ENCODE results near the gene SLC39A8.

GRCh38 chr4:102217345-102217744 lies 127.9 kb downstream of the SLC39A8 start:
- TF ChIP-seq CTCF (IDR thresholded peaks at IDR 0.05; ENCODE audit: insufficient read depth, low read length) (no peak), REST (IDR thresholded peaks at IDR 0.05; ENCODE audit: insufficient replicate concordance, low read depth) (no peak), POLR2AphosphoS5 (IDR thresholded peaks at IDR 0.05; ENCODE audit: low read depth) (no peak)

Measured in HL-60 (cell line).